Coronary artery (tissue), 2 donors: Measurements from ENCODE around the gene TSPAN14.

Experiments used
- DNase-seq: peaks from one replicate; pipeline ENCODE4 v3.0.0-alpha.2; 2017; ENCODE audit warnings: low spot score
- H3K27ac ChIP-seq, 2 donors: fragments of 200-600 bp; sonication (generic); one replicate each; pipeline ENCODE4 v1.5.1; 2016 to 2019
- H3K4me3 ChIP-seq: fragments of 200-600 bp; sonication (generic); 2 replicates; pipeline ENCODE4 v1.5.1; 2016; ENCODE audit warnings: mild to moderate bottlenecking, moderate library complexity
- TF ChIP-seq, protein P1 (sequence below): fragments of 200-600 bp; sonication (generic); IDR thresholded peaks from one replicate; pipeline ENCODE4 v1.5.1; 2019; ENCODE audit warnings: antibody characterized with exemption

Gene TSPAN14

DNA sequence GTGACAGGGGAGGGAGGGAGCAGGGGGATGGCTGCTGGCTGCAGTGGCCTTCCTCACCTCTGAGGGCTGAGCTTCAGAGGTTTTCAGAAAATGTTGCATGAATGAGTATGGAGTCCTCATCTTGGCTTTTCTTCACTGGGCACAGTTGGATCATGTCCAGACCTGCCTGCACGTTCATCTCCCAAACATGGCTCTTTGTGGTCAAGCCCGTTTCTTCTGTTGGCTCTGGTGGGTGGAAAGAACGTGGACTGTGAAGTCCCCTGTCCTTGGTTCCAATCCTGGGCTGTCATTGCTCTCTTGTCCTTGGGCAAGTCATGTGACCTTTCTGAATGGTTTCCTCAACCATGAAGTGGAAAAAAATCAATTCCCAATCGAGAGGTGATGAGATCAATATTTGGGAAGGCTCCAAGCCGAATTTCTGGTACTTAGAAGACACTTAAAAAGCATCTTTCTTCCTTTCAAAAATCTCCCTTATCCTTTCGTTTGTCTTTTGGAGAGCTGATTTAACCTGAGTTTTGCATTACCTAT lies 34.5 kb downstream of the TSPAN14 start:
- TF ChIP-seq, protein P1, sequence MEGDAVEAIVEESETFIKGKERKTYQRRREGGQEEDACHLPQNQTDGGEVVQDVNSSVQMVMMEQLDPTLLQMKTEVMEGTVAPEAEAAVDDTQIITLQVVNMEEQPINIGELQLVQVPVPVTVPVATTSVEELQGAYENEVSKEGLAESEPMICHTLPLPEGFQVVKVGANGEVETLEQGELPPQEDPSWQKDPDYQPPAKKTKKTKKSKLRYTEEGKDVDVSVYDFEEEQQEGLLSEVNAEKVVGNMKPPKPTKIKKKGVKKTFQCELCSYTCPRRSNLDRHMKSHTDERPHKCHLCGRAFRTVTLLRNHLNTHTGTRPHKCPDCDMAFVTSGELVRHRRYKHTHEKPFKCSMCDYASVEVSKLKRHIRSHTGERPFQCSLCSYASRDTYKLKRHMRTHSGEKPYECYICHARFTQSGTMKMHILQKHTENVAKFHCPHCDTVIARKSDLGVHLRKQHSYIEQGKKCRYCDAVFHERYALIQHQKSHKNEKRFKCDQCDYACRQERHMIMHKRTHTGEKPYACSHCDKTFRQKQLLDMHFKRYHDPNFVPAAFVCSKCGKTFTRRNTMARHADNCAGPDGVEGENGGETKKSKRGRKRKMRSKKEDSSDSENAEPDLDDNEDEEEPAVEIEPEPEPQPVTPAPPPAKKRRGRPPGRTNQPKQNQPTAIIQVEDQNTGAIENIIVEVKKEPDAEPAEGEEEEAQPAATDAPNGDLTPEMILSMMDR = no peak
- no peak for DNase-seq
- peak overlapping the region in 1 of 2 donors; percentile 51 for H3K27ac ChIP-seq
- no peak overlapping the region for H3K4me3 ChIP-seq

DNA sequence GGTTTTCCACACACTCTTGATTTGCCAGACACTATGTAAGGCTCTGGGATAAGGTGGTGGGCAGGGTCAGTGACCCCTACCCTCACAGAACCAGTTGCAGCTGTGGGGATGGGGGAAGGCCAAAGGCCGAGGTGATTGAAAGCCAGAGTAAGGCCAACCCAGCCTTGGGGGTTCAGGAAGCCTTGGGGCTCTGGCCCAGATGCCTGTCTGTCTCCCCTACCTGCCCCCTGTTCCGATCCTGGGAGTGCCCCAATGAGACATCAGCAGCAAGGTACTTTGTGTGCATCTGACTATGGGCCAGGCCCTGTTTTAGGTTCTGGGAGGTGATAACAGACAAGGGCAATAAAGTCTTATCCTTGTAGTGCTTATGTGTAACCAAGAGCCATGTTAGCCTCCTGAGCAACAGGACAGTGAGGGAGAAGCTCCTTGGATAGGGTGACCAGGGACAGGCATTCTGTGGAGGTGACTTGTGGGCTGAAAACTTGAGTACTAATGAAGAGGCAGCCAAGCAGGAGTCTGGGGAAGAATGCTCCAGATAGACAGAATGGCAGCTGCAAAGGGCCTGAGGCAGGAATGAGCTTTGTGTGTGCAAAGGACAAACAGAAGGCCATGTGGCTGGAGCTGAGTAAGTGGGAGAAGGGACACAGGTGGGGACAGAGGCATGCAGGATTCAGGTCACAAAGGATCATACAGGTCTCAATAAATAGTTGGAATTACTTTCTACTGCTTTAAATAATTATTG lies 35.4 kb downstream of the TSPAN14 start:
- H3K27ac ChIP-seq = no peak overlapping the region
- TF ChIP-seq, protein P1 = no peak
- H3K4me3 ChIP-seq = no peak overlapping the region
- DNase-seq = no peak

DNA sequence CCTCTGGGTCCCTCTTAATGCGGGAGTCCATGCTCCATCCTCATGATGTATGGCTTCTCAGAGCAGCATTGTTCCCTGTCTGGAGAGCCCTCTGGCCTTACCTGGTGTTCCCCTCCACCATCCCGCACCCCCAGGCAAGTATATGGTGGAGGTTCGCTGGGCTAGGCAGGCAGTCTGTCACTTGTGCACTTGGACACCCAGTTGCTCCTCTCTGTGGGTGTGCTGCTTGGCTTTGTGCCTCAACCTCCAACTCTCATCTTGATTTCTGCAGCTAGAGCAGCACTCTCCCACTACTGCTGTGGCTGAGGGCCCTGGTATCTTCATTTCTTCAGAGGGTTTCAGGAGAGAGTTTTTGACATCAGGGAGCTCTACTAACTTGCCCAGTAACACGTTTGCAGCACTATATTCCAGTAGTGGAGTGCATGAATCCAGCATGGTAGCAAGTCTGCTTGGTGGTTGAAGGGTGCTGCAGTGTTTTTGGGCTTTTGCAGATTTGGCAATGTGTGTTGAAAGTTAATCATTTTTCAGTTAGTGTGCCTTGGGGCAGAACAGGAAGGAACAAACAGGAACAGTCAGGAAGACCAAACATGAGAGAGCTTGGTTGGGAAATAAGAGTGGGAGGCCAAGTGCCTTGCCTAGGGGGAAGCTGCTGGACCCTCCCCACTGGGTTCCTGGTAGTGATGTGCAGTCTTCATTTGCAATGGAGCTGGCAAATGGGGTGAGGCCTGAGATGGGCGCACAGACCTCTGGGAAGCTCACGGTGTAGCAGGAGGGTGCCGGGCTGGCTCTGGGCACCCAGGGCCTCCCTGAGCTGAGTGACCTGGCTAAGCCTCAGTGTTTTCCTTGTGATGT lies 37.4 kb downstream of the TSPAN14 start:
- Histone ChIP-seq H3K27ac (peak overlapping the region in 1 of 2 donors; percentile 33), H3K4me3 (no peak overlapping the region)
- TF ChIP-seq, protein P1 = no peak
- no peak for DNase-seq

DNA sequence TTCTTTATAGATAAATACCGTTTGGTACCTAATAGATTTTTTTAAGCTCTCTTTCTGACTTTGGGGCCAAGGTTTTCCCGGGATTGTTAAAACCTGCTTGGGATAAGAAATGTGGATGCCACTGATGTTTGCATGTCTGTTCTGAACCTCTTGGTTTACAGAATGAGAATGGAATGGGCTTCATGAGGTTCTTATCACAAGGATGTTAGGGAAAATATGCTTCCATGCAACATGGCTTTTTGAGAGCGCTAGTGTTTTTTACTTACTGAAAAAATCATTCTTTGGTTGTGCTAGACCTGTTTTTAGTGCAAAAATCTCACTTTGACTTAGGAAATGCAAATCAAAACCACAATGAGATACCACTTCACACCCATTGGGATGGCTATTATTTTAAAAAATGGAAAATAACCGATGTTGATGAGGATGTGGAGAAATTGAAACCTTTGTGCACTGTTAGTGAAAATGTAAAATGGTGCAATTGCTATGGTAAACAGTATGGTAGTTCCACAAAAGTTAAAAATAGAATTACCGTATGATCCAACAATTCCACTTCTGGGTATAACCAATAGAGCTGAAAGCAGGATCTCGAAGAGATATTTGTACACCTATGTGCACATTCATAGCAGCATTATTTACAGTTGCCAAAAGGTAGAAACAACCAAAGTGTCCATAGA lies 38.9 kb downstream of the TSPAN14 start:
- TF ChIP-seq, protein P1 = no peak
- peak overlapping the region in 1 of 2 donors; percentile 65 for H3K27ac ChIP-seq
- DNase-seq = no peak

DNA sequence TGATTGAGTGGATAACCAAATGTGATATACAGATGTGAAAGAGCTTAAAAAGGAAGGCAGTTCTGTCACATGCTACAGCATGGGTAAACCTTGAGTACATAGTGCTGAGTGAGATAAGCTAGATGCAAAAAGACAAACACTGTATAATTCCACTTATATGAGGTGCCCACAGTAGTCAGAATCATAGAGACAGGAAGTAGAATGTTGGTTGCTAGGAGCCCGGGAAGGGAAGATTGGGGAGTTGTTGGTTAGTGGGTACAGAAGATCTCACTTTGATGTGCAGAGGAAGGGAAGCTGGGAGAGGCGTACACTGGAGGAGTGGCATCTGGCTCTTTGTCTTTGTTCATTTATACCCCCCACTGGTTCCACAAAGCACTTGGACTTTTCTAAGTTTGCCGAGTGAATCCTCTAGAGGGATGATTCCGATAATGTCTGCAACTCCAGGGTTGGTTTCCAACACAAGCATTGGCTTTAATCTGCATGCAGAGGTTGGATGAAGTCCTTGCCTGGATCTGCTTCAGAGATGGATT lies 39.5 kb downstream of the TSPAN14 start:
- H3K4me3 ChIP-seq = no peak overlapping the region
- TF ChIP-seq, protein P1 = no peak
- H3K27ac ChIP-seq = peak overlapping the region in 1 of 2 donors; percentile 65
- DNase-seq = no peak

More for the DNA sequence above, 38.9 kb downstream of the TSPAN14 start:
- no peak overlapping the region for H3K4me3 ChIP-seq

DNA sequence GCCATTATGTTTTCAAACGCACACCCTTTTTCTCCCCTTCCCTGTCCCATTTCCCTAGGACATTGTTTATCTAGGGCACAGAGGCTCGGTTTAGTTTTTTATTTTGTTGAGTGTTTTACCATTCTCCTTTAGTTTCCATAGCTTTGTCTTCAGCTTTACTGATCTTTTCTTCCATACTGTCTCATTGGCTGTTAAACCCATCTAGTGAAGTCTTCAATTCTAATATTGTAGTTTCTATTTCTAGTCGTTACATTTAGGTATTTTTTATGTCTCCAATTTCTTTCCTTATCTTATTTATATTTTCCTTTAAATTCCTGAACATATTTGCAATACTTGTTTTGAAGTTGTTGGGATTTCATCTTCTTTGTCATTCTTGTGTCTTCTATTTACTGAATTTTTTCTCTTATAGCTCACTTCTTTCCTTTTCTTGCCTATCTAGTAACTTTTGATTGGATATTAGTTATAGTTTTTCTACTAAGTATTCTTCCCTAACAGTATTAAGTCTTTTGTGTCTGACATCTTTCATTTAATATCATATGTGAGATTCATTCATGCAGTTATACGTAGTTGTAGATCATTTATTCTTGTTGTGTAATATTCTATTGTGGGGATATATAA lies 42.6 kb downstream of the TSPAN14 start:
- H3K27ac ChIP-seq = peak overlapping the region in 1 of 2 donors; percentile 88
- no peak overlapping the region for H3K4me3 ChIP-seq
- TF ChIP-seq, protein P1 = no peak
- DNase-seq = no peak
